ENCODE results near the gene BATF.

Gene BATF

GRCh38 chr14:75561013-75561432 is 38.8 kb downstream of the BATF start:
- Histone ChIP-seq H3K36me3 (ENCODE audit: control insufficient read depth, insufficient read depth, low read length) (no peaks in the 10 kb centered on the region), H3K27ac (ENCODE audit: low read depth, low read length, severe bottlenecking) (no peak overlapping the region), H3K9me3 (ENCODE audit: control insufficient read depth, low read length) (peaks cover 5% of the 10 kb centered on the region), H3K4me3 (ENCODE audit: extremely low read depth, insufficient read depth, low read length, poor library complexity, severe bottlenecking) (no peak overlapping the region), H3K4me1 (ENCODE audit: control insufficient read depth, insufficient read depth, low read length, poor library complexity, severe bottlenecking) (peaks cover 4% of the 10 kb centered on the region)
- 6 to 8% methylated on average over 2 to 5 of the region's 6 CpGs for WGBS, 2 experiments (ENCODE audit: insufficient coverage in 2 of 2)

GRCh38 chr14:75562089-75562488 is 39.8 kb downstream of the BATF start:
- WGBS, 2 experiments (ENCODE audit: insufficient coverage in 2 of 2), result 71% methylated on average over 4 to 7 of the region's 7 CpGs
- Histone ChIP-seq H3K36me3 (ENCODE audit: control insufficient read depth, insufficient read depth, low read length) (no peaks in the 10 kb centered on the region), H3K27ac (ENCODE audit: low read depth, low read length, severe bottlenecking) (no peak overlapping the region), H3K4me3 (ENCODE audit: extremely low read depth, insufficient read depth, low read length, poor library complexity, severe bottlenecking) (no peak overlapping the region), H3K4me1 (ENCODE audit: control insufficient read depth, insufficient read depth, low read length, poor library complexity, severe bottlenecking) (peaks cover 4% of the 10 kb centered on the region), H3K9me3 (ENCODE audit: control insufficient read depth, low read length) (peaks cover 3% of the 10 kb centered on the region)

- Histone ChIP-seq H3K4me3 (ENCODE audit: extremely low read depth, insufficient read depth, low read length, poor library complexity, severe bottlenecking) (no peak overlapping the region), H3K9me3 (ENCODE audit: control insufficient read depth, low read length) (no peaks in the 10 kb centered on the region), H3K27ac (ENCODE audit: low read depth, low read length, severe bottlenecking) (no peak overlapping the region), H3K4me1 (ENCODE audit: control insufficient read depth, insufficient read depth, low read length, poor library complexity, severe bottlenecking) (peaks cover 4% of the 10 kb centered on the region), H3K36me3 (ENCODE audit: control insufficient read depth, insufficient read depth, low read length) (no peaks in the 10 kb centered on the region)
- WGBS, 2 experiments (ENCODE audit: insufficient coverage in 2 of 2), result 90 to 100% methylated on average over 1 to 3 of the region's 4 CpGs
Measured at GRCh38 chr14:75562489-75562888, 40.2 kb downstream of the BATF start.

GRCh38 chr14:75563931-75564330 is 41.7 kb downstream of the BATF start:
- H3K27ac ChIP-seq (ENCODE audit: low read depth, low read length, severe bottlenecking), result no peak overlapping the region
- WGBS, 2 experiments (ENCODE audit: insufficient coverage in 2 of 2), result 76 to 85% methylated on average over 3 of the region's 4 CpGs
- no peaks in the 10 kb centered on the region for H3K9me3 ChIP-seq (ENCODE audit: control insufficient read depth, low read length)
- H3K4me1 ChIP-seq (ENCODE audit: control insufficient read depth, insufficient read depth, low read length, poor library complexity, severe bottlenecking), result peaks cover 4% of the 10 kb centered on the region
- no peak overlapping the region for H3K4me3 ChIP-seq (ENCODE audit: extremely low read depth, insufficient read depth, low read length, poor library complexity, severe bottlenecking)
- H3K36me3 ChIP-seq (ENCODE audit: control insufficient read depth, insufficient read depth, low read length), result no peaks in the 10 kb centered on the region

GRCh38 chr14:75565056-75565455 is 42.8 kb downstream of the BATF start:
- 78 to 86% methylated on average over 4 to 5 of the region's 5 CpGs for WGBS, 2 experiments (ENCODE audit: insufficient coverage in 2 of 2)
- Histone ChIP-seq H3K27ac (ENCODE audit: low read depth, low read length, severe bottlenecking) (no peak overlapping the region), H3K9me3 (ENCODE audit: control insufficient read depth, low read length) (no peaks in the 10 kb centered on the region), H3K36me3 (ENCODE audit: control insufficient read depth, insufficient read depth, low read length) (no peaks in the 10 kb centered on the region), H3K4me3 (ENCODE audit: extremely low read depth, insufficient read depth, low read length, poor library complexity, severe bottlenecking) (no peak overlapping the region), H3K4me1 (ENCODE audit: control insufficient read depth, insufficient read depth, low read length, poor library complexity, severe bottlenecking) (peaks cover 4% of the 10 kb centered on the region)

- H3K36me3 ChIP-seq (ENCODE audit: control insufficient read depth, insufficient read depth, low read length), result no peaks in the 10 kb centered on the region
- WGBS, 2 experiments (ENCODE audit: insufficient coverage in 2 of 2), result 83 to 89% methylated on average over 3 to 4 of the region's 4 CpGs
- H3K9me3 ChIP-seq (ENCODE audit: control insufficient read depth, low read length), result no peaks in the 10 kb centered on the region
- H3K4me1 ChIP-seq (ENCODE audit: control insufficient read depth, insufficient read depth, low read length, poor library complexity, severe bottlenecking), result peaks cover 4% of the 10 kb centered on the region
- H3K4me3 ChIP-seq (ENCODE audit: extremely low read depth, insufficient read depth, low read length, poor library complexity, severe bottlenecking), result no peak overlapping the region
- H3K27ac ChIP-seq (ENCODE audit: low read depth, low read length, severe bottlenecking), result no peak overlapping the region
Measured at GRCh38 chr14:75566321-75566720, 44.1 kb downstream of the BATF start.

GRCh38 chr14:75566752-75567151 is 44.5 kb downstream of the BATF start:
- no peaks in the 10 kb centered on the region for H3K9me3 ChIP-seq (ENCODE audit: control insufficient read depth, low read length)
- H3K27ac ChIP-seq (ENCODE audit: low read depth, low read length, severe bottlenecking), result no peak overlapping the region
- WGBS, 2 experiments (ENCODE audit: insufficient coverage in 2 of 2), result 88 to 91% methylated on average over 6 to 7 of the region's 8 CpGs
- H3K4me1 ChIP-seq (ENCODE audit: control insufficient read depth, insufficient read depth, low read length, poor library complexity, severe bottlenecking), result peaks cover 4% of the 10 kb centered on the region
- no peaks in the 10 kb centered on the region for H3K36me3 ChIP-seq (ENCODE audit: control insufficient read depth, insufficient read depth, low read length)
- no peak overlapping the region for H3K4me3 ChIP-seq (ENCODE audit: extremely low read depth, insufficient read depth, low read length, poor library complexity, severe bottlenecking)

- WGBS, 2 experiments (ENCODE audit: insufficient coverage in 2 of 2), result 91 to 96% methylated on average over 6 of the region's 7 CpGs
- Histone ChIP-seq H3K4me1 (ENCODE audit: control insufficient read depth, insufficient read depth, low read length, poor library complexity, severe bottlenecking) (no peaks in the 10 kb centered on the region), H3K4me3 (ENCODE audit: extremely low read depth, insufficient read depth, low read length, poor library complexity, severe bottlenecking) (no peak overlapping the region), H3K27ac (ENCODE audit: low read depth, low read length, severe bottlenecking) (no peak overlapping the region), H3K9me3 (ENCODE audit: control insufficient read depth, low read length) (no peaks in the 10 kb centered on the region), H3K36me3 (ENCODE audit: control insufficient read depth, insufficient read depth, low read length) (no peaks in the 10 kb centered on the region)
Measured at GRCh38 chr14:75568140-75568539, 45.9 kb downstream of the BATF start.

GRCh38 chr14:75568791-75569190 is 46.5 kb downstream of the BATF start:
- WGBS, 2 experiments (ENCODE audit: insufficient coverage in 2 of 2), result 87 to 89% methylated on average over 3 to 5 of the region's 6 CpGs
- no peaks in the 10 kb centered on the region for H3K4me1 ChIP-seq (ENCODE audit: control insufficient read depth, insufficient read depth, low read length, poor library complexity, severe bottlenecking)
- no peaks in the 10 kb centered on the region for H3K36me3 ChIP-seq (ENCODE audit: control insufficient read depth, insufficient read depth, low read length)
- H3K4me3 ChIP-seq (ENCODE audit: extremely low read depth, insufficient read depth, low read length, poor library complexity, severe bottlenecking), result no peak overlapping the region
- H3K9me3 ChIP-seq (ENCODE audit: control insufficient read depth, low read length), result no peaks in the 10 kb centered on the region
- no peak overlapping the region for H3K27ac ChIP-seq (ENCODE audit: low read depth, low read length, severe bottlenecking)

GRCh38 chr14:75570797-75571196 is 48.5 kb downstream of the BATF start:
- WGBS, 2 experiments (ENCODE audit: insufficient coverage in 2 of 2), result 86 to 90% methylated on average over 1 to 2 of the region's 2 CpGs
- Histone ChIP-seq H3K27ac (ENCODE audit: low read depth, low read length, severe bottlenecking) (no peak overlapping the region), H3K4me1 (ENCODE audit: control insufficient read depth, insufficient read depth, low read length, poor library complexity, severe bottlenecking) (no peaks in the 10 kb centered on the region), H3K4me3 (ENCODE audit: extremely low read depth, insufficient read depth, low read length, poor library complexity, severe bottlenecking) (no peak overlapping the region), H3K9me3 (ENCODE audit: control insufficient read depth, low read length) (no peaks in the 10 kb centered on the region), H3K36me3 (ENCODE audit: control insufficient read depth, insufficient read depth, low read length) (no peaks in the 10 kb centered on the region)

GRCh38 chr14:75572104-75572503 is 49.8 kb downstream of the BATF start:
- Histone ChIP-seq H3K4me3 (ENCODE audit: extremely low read depth, insufficient read depth, low read length, poor library complexity, severe bottlenecking) (no peak overlapping the region), H3K27ac (ENCODE audit: low read depth, low read length, severe bottlenecking) (no peak overlapping the region), H3K36me3 (ENCODE audit: control insufficient read depth, insufficient read depth, low read length) (no peaks in the 10 kb centered on the region), H3K9me3 (ENCODE audit: control insufficient read depth, low read length) (no peaks in the 10 kb centered on the region), H3K4me1 (ENCODE audit: control insufficient read depth, insufficient read depth, low read length, poor library complexity, severe bottlenecking) (no peaks in the 10 kb centered on the region)
- WGBS, 2 experiments (ENCODE audit: insufficient coverage in 2 of 2), result 93 to 94% methylated on average over 6 of the region's 6 CpGs

All from mesodermal cell (in vitro differentiated cells).